Gastroesophageal sphincter (tissue), 4 donors: ENCODE data around the gene MACO1. TPM values are rescaled to one million over a fixed set of nuclear protein-coding genes. Genes with fewer than 3 reads are reported as not detected.
"Not testable (repeated sequence)": the region's sequence is repeated elsewhere in the genome, so short reads cannot be mapped to it uniquely, and the experiment has no call there.

ENCODE experiments used
- ATAC-seq: fragments of 150-250 bp; one replicate; pipeline ENCODE4 v1.9.1; 2016; ENCODE audit warnings: mild to moderate bottlenecking, moderate library complexity
- H3K27ac ChIP-seq, 4 donors: fragments of 200-600 bp; sonication (generic) in 3 of 4; 1 replicate in 3 of 4; 2 replicates in 1 of 4; pipeline ENCODE4 v1.5.1; 2016 to 2019
- H3K27me3 ChIP-seq: fragments of 200-600 bp; sonication (generic); one replicate; pipeline ENCODE4 v1.5.1; 2019
- H3K36me3 ChIP-seq, 2 donors: fragments of 200-600 bp; sonication (generic); one replicate each; pipeline ENCODE4 v1.5.1; 2019; ENCODE audit warnings: control low read depth in 1 of 2
- H3K4me1 ChIP-seq, 3 donors: fragments of 200-600 bp; sonication (generic); 1 replicate in 2 of 3; 2 replicates in 1 of 3; pipeline ENCODE4 v1.5.1; 2016 to 2019; ENCODE audit warnings: control low read depth in 2 of 3
- H3K4me3 ChIP-seq, 2 donors: fragments of 200-600 bp; sonication (generic); one replicate each; pipeline ENCODE4 v1.5.1; 2019; ENCODE audit warnings: mild to moderate bottlenecking in 1 of 2, moderate library complexity in 1 of 2
- H3K9me3 ChIP-seq, 3 donors: fragments of 200-600 bp; sonication (generic); one replicate each; pipeline ENCODE4 v1.5.1; 2017 to 2019; ENCODE audit warnings: control low read depth in 2 of 3
- CTCF ChIP-seq, 4 experiments: fragments of 200-600 bp in 2 of 4; fragments of 450-650 bp in 2 of 4; sonication (generic) in 1 of 4; IDR thresholded peaks; one replicate each; pipeline ENCODE4 v1.5.1; 2017 to 2019; ENCODE audit warnings: antibody characterized with exemption in 4 of 4, mild to moderate bottlenecking in 2 of 4, moderate library complexity in 2 of 4
- EP300 ChIP-seq: sonication (generic); formaldehyde crosslinking; IDR thresholded peaks from one replicate; pipeline ENCODE4 v1.6.1; 2017; ENCODE audit warnings: antibody characterized with exemption, mild to moderate bottlenecking
- POLR2A ChIP-seq, 2 donors: fragments of 450-650 bp; IDR thresholded peaks; one replicate each; pipeline ENCODE4 v1.6.1; 2017; ENCODE audit warnings: antibody characterized with exemption in 2 of 2, mild to moderate bottlenecking in 2 of 2, moderate library complexity in 1 of 2
- POLR2AphosphoS5 ChIP-seq: sonication (generic); formaldehyde crosslinking; IDR thresholded peaks from one replicate; pipeline ENCODE4 v1.6.1; 2017; ENCODE audit warnings: antibody characterized with exemption
- WGBS, 2 donors: methylation state at CpG; one replicate each; pipeline ENCODE4 v1.1.5; 2018; ENCODE audit warnings: low coverage in 1 of 2; 5-methylcytosine and 5-hydroxymethylcytosine counted together
- total RNA-seq, 4 donors: library from RNA; depleted of rRNA; stranded (reverse); fragments of >200 nt; gene quantifications; one replicate each; pipeline ENCODE4 v1.1.0, GENCODE V29; 2016

The MACO1 gene
- total RNA-seq, 4 donors from 2014 or later, result 15.5 to 24.5 (median 19.0) TPM

GRCh38 chr1:25442178-25442577, 11.5 kb downstream of the MACO1 start:
- Histone ChIP-seq H3K36me3 (peaks cover 0 to 4% of the 10 kb centered on the region in 2 donors), H3K27ac (no peak overlapping the region), H3K4me1 (peaks cover 0 to 66% (median 3%) of the 10 kb centered on the region in 3 donors), H3K27me3 (no peaks in the 10 kb centered on the region), H3K4me3 (no peak overlapping the region), H3K9me3 (no peaks in the 10 kb centered on the region)
- ATAC-seq, result no peak
- WGBS, 2 donors, result 38 to 60% methylated on average over 1 of the region's 1 CpG
- TF ChIP-seq POLR2A (IDR thresholded peaks at IDR 0.05) (no peak), EP300 (no peak), CTCF (IDR thresholded peaks at IDR 0.05) (no peak), POLR2AphosphoS5 (no peak)

DNA sequence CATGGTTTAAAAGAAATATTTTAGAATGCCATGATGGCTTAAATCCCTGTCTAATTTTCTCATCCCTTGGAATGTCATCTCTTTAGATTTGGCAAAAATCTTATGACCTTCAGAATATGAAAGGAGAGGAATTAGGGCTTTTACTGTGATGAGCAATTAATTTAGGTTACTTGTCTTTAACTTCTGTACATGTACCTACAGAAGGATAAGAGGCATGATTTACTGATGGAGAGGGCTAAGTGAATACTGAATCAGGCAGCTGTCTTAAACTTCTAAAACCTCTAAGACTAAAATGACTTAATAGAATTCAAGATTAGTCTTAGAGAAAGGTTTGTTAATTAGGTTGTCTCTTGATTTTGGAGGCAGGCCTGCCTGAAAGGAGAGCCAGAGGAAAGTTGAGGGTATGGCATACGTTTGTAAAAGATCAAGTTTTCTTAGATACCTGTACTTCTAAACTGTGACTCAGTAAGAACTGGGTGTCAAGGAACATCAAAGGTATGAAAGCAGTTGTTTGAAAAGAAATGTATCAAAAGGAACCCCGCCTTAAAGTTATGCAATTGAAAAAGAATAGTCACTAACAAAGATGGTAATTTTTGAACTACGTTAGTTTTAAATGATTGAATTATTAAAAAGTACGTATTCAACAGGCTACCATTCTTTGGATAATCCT, 12.5 kb downstream of the MACO1 start:
- no peak for ATAC-seq
- no peaks in the 10 kb centered on the region for H3K27me3 ChIP-seq
- no peak overlapping the region for H3K4me3 ChIP-seq
- no peaks in the 10 kb centered on the region for H3K9me3 ChIP-seq
- no peak overlapping the region for H3K27ac ChIP-seq
- 76 to 82% methylated on average over 4 of the region's 4 CpGs for WGBS, 2 donors
- H3K4me1 ChIP-seq, result peaks cover 0 to 56% (median 3%) of the 10 kb centered on the region in 3 donors
- TF ChIP-seq POLR2A (IDR thresholded peaks at IDR 0.05) (no peak), POLR2AphosphoS5 (no peak), EP300 (no peak), CTCF (IDR thresholded peaks at IDR 0.05) (no peak)
- H3K36me3 ChIP-seq, result peaks cover 0 to 14% of the 10 kb centered on the region in 2 donors

DNA sequence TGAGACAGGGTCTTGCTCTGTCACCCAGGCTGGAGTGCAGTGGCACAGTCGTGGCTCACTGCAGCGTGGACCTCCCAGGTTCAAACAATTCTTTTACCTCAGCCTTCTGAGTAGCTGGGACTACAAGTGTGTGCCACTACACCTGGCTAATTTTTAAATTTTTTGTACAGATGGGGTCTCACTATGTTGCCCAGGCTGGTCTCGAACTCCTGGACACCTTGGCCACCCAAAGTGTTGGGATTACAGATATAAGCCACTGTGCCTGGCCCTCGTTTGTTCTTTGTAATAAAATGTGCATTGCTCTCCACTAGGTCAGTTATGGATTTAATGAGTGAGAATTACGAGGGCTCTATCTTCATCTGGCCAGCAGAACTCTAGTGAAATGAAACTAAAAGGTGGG, 13.9 kb downstream of the MACO1 start:
- WGBS, 2 donors, result 92 to 100% methylated on average over 3 of the region's 5 CpGs
- H3K36me3 ChIP-seq, result peaks cover 0 to 27% of the 10 kb centered on the region in 2 donors
- H3K4me1 ChIP-seq, result peaks cover 0 to 42% (median 3%) of the 10 kb centered on the region in 3 donors
- H3K4me3 ChIP-seq, ATAC-seq, H3K9me3 ChIP-seq, H3K27me3 ChIP-seq, H3K27ac ChIP-seq: not testable (repeated sequence)

- 73 to 79% methylated on average over 2 of the region's 2 CpGs for WGBS, 2 donors
- peaks cover 0 to 38% (median 3%) of the 10 kb centered on the region in 3 donors for H3K4me1 ChIP-seq
- H3K27me3 ChIP-seq, result no peaks in the 10 kb centered on the region
- TF ChIP-seq EP300, result no peak
- TF ChIP-seq POLR2A (IDR thresholded peaks at IDR 0.05), result no peak
- TF ChIP-seq POLR2AphosphoS5, result no peak
- TF ChIP-seq CTCF (IDR thresholded peaks at IDR 0.05), result no peak
- no peak overlapping the region for H3K4me3 ChIP-seq
- H3K9me3 ChIP-seq, result no peaks in the 10 kb centered on the region
- no peak for ATAC-seq
- no peak overlapping the region for H3K27ac ChIP-seq
- H3K36me3 ChIP-seq, result peaks cover 0 to 36% of the 10 kb centered on the region in 2 donors
Measured at GRCh38 chr1:25445993-25446538, 15.4 kb downstream of the MACO1 start.

GRCh38 chr1:25447547-25447946, 16.9 kb downstream of the MACO1 start:
- Histone ChIP-seq H3K9me3 (no peaks in the 10 kb centered on the region), H3K27me3 (no peaks in the 10 kb centered on the region), H3K36me3 (peaks cover 0 to 36% of the 10 kb centered on the region in 2 donors), H3K27ac (no peak overlapping the region), H3K4me1 (peaks cover 0 to 25% (median 3%) of the 10 kb centered on the region in 3 donors), H3K4me3 (no peak overlapping the region)
- TF ChIP-seq EP300 (no peak), POLR2A (IDR thresholded peaks at IDR 0.05) (no peak), POLR2AphosphoS5 (no peak), CTCF (IDR thresholded peaks at IDR 0.05) (no peak)
- no peak for ATAC-seq
